PC-3 (cell line): ENCODE results near the gene GFM1. TPM values are rescaled to one million over a fixed set of nuclear protein-coding genes. Genes with fewer than 3 reads are reported as not detected.

Experiments
- ATAC-seq: fragments of 200-7000 bp; cut with Tn5 transposase; 2 replicates; pipeline ENCODE4 v1.9.1; 2020; ENCODE audit warnings: mild to moderate bottlenecking, moderate library complexity
- BruUV-seq: library from RNA; stranded (reverse); fragments of 400-500 nt; replicated peaks from 2 replicates; lab custom pipeline; 2021; lab: Mats Ljungman, UMichigan
- CTCF ChIA-PET: fragments of 300-600 bp; sonication (Branson Sonifier 250); formaldehyde crosslinking; loops from one replicate; lab custom pipeline; 2022; ENCODE audit warnings: antibody characterized with exemption; lab: Charles Lee
- POLR2A ChIA-PET: fragments of 300-600 bp; sonication (Branson Sonifier 250); formaldehyde crosslinking; loops from one replicate; lab custom pipeline; 2022; ENCODE audit warnings: antibody characterized with exemption; ENCODE audit not compliant: unreplicated experiment; lab: Charles Lee
- DNase-seq: peaks from one replicate; pipeline ENCODE4 v3.0.0-alpha.2; 2015
- H2AFZ ChIP-seq: fragments of 300-600 bp; sonication (generic); 2 replicates; pipeline ENCODE4 v1.6.0; 2016; ENCODE audit warnings: antibody characterized with exemption, low read length
- H3F3A ChIP-seq: fragments of 300-600 bp; sonication (generic); one replicate; pipeline ENCODE4 v1.6.0; 2017; ENCODE audit warnings: antibody characterized with exemption, low read length, control low read depth, mild to moderate bottlenecking; ENCODE audit not compliant: unreplicated experiment
- H3K27ac ChIP-seq: fragments of 300-600 bp; sonication (generic); 2 replicates; pipeline ENCODE4 v1.5.1; 2016; ENCODE audit warnings: mild to moderate bottlenecking, low read length
- H3K27me3 ChIP-seq: fragments of 300-600 bp; sonication (generic); 2 replicates; pipeline ENCODE4 v1.6.1; 2016; ENCODE audit warnings: low read length, mixed read lengths
- H3K36me3 ChIP-seq: fragments of 300-600 bp; sonication (generic); 2 replicates; pipeline ENCODE4 v1.6.1; 2016; ENCODE audit warnings: low read depth, mixed run types, low read length, mixed read lengths
- H3K4me1 ChIP-seq: fragments of 300-600 bp; sonication (generic); 2 replicates; pipeline ENCODE4 v1.5.1; 2016; ENCODE audit warnings: low read length; ENCODE audit not compliant: insufficient read depth
- H3K4me2 ChIP-seq: fragments of 300-600 bp; sonication (generic); 2 replicates; pipeline ENCODE4 v1.6.0; 2016; ENCODE audit warnings: low read length
- H3K4me3 ChIP-seq: fragments of 300-600 bp; sonication (generic); 2 replicates; pipeline ENCODE4 v1.5.1; 2016; ENCODE audit warnings: mild to moderate bottlenecking, low read length, mixed read lengths
- H3K79me2 ChIP-seq: fragments of 300-600 bp; sonication (generic); 2 replicates; pipeline ENCODE4 v1.6.1; 2017; ENCODE audit warnings: low read length, mixed read lengths
- H3K9ac ChIP-seq: fragments of 300-600 bp; sonication (generic); 2 replicates; pipeline ENCODE4 v1.6.0; 2016; ENCODE audit warnings: mild to moderate bottlenecking, low read length
- H3K9me2 ChIP-seq: fragments of 300-600 bp; sonication (generic); replicated peaks from 2 replicates; pipeline ENCODE4 v1.6.1; 2016; ENCODE audit warnings: mixed run types, low read length, mixed read lengths
- H3K9me3 ChIP-seq: fragments of 300-600 bp; sonication (generic); 2 replicates; pipeline ENCODE4 v1.6.1; 2016; ENCODE audit warnings: low read length, mixed read lengths
- H4K20me1 ChIP-seq: fragments of 300-600 bp; sonication (generic); 2 replicates; pipeline ENCODE4 v1.6.1; 2016; ENCODE audit warnings: low read length, mixed read lengths
- EZH2 ChIP-seq: fragments of 300-600 bp; sonication (generic); IDR thresholded peaks from one replicate; pipeline ENCODE4 v1.6.1; 2017; ENCODE audit warnings: antibody characterized with exemption, mild to moderate bottlenecking, low read length; ENCODE audit not compliant: unreplicated experiment
- EZH2phosphoT487 ChIP-seq: fragments of 300-600 bp; sonication (generic); IDR thresholded peaks from 2 replicates; pipeline ENCODE4 v1.6.1; 2018; ENCODE audit warnings: mild to moderate bottlenecking, antibody characterized with exemption, low read length, borderline replicate concordance
- intact Hi-C: fragments of 100-400 bp; cut with micrococcal nuclease; formaldehyde crosslinking; loops from 2 replicates; pipeline ENCODE4 v1.9.0; 2023
- total RNA-seq: library from RNA; depleted of rRNA; stranded (reverse); fragments of >200 nt; gene quantifications from 2 replicates; pipeline ENCODE4 v1.2.3, GENCODE V29; 2014
- TF ChIP-seq, protein P1 (sequence below): fragments of 300-600 bp; sonication (generic); conservative IDR thresholded peaks from 2 replicates; pipeline ENCODE4 v1.5.1; 2017; ENCODE audit warnings: antibody characterized with exemption, low read depth, mild to moderate bottlenecking, low read length

Gene GFM1
- total RNA-seq, 1 experiment from 2014 or later: 37.5 TPM

DNA sequence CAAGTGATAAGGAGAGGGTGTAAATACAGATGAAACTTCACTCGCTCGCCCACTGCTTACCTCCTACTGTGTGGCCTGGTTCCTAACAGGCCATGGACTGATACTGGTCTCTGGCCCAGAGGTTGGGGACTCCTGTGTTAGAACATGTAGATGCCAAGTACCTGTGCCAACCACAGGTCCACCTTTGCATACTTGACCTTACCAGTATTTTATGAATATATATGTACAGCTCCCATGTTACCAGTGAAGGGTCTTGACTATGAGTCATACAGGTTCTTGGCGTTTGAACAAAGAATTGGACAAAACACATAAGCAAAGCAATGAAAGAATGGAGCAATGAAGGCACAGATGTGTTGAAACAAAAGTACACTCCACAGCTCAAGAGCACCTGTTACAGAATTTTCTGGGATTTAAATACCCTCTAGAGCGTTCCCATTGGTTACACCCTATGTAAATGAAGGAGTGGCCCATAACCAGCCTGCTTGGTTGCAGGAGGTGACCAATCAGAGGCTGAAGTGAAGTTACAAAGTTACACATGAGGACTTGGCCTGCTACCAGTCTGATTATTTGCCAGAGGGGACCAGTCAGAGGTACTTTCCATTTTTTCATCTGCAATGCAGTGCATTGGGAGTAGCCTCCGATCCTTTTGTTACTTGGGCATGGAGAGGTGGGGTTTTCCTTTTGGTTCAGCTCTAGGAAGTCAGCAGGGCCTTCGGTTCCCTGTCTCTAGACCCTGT, 1.7 kb upstream of the GFM1 start:
- TF ChIP-seq EZH2 (no peak), EZH2phosphoT487 (no peak)
- TF ChIP-seq, protein P1, sequence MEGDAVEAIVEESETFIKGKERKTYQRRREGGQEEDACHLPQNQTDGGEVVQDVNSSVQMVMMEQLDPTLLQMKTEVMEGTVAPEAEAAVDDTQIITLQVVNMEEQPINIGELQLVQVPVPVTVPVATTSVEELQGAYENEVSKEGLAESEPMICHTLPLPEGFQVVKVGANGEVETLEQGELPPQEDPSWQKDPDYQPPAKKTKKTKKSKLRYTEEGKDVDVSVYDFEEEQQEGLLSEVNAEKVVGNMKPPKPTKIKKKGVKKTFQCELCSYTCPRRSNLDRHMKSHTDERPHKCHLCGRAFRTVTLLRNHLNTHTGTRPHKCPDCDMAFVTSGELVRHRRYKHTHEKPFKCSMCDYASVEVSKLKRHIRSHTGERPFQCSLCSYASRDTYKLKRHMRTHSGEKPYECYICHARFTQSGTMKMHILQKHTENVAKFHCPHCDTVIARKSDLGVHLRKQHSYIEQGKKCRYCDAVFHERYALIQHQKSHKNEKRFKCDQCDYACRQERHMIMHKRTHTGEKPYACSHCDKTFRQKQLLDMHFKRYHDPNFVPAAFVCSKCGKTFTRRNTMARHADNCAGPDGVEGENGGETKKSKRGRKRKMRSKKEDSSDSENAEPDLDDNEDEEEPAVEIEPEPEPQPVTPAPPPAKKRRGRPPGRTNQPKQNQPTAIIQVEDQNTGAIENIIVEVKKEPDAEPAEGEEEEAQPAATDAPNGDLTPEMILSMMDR: no peak
- Histone ChIP-seq H3K27me3 (no peaks in the 10 kb centered on the region), H3K4me3 (no peak overlapping the region), H3K4me1 (peaks cover 9% of the 10 kb centered on the region; the same call in 1 of the 2 replicates), H3K9ac (no peak overlapping the region), H3K79me2 (peaks cover 33% of the 10 kb centered on the region), H3K9me2 (no peaks in the 10 kb centered on the region), H3F3A (no peaks in the 10 kb centered on the region), H3K27ac (no peak overlapping the region), H3K4me2 (no peak overlapping the region), H4K20me1 (no peaks in the 10 kb centered on the region), H3K36me3 (peaks cover 15% of the 10 kb centered on the region; the same call in 1 of the 2 replicates), H3K9me3 (no peaks in the 10 kb centered on the region), H2AFZ (no peak overlapping the region)
- intact Hi-C loops: loop anchor here (5.0 kb wide), 2 partner anchors 70 to 105 kb away; partner anchors contain the start of gene MLF1
- no peak for ATAC-seq
- BruUV-seq: no TSS peak
- ChIA-PET CTCF (no interaction called here), POLR2A (interaction anchor here (0.6 kb wide), 1 partner anchor 37 kb away, joined by 3 read pairs; no protein-coding TSS in a partner anchor)
- no peak for DNase-seq

DNA sequence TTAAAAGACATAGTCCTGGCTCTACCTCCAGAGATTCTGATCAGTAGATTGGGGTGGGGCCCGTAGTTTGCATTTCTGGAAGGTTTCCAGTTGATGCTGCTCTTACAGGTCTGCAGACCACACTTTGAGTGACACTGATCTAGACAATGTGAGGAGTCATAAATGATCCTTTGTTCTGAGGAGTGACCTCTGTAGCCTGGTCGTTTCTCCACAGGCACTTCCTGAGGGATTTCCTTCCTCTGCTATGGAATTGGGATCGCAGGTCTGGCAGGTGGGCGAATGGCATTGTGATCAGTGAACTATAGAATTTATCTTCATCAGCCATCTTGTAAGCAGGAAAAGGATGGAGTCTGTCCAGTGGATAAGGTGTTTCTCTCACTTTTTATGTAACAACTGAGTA, 5.5 kb downstream of the GFM1 start:
- peaks cover 38% of the 10 kb centered on the region for H3K79me2 ChIP-seq
- no peaks in the 10 kb centered on the region for H3K27me3 ChIP-seq
- no peaks in the 10 kb centered on the region for H3F3A ChIP-seq
- TF ChIP-seq EZH2 (no peak), EZH2phosphoT487 (no peak)
- TF ChIP-seq, protein P1: no peak
- intact Hi-C loops: no loop called here
- peaks cover 63% of the 10 kb centered on the region for H3K36me3 ChIP-seq
- DNase-seq: peak; percentile 37
- no peaks in the 10 kb centered on the region for H3K9me2 ChIP-seq
- H3K9ac ChIP-seq: no peak overlapping the region
- no peaks in the 10 kb centered on the region for H4K20me1 ChIP-seq
- no TSS peak for BruUV-seq
- ChIA-PET CTCF (no interaction called here), POLR2A (no interaction called here)
- peaks cover 17% of the 10 kb centered on the region; the same call in 1 of the 2 replicates for H3K4me1 ChIP-seq
- no peak overlapping the region for H3K4me2 ChIP-seq
- H3K9me3 ChIP-seq: no peaks in the 10 kb centered on the region
- no peak overlapping the region for H2AFZ ChIP-seq
- no peak overlapping the region for H3K4me3 ChIP-seq
- ATAC-seq: peak; percentile 51; the same call in 1 of the 2 replicates
- no peak overlapping the region for H3K27ac ChIP-seq

GRCh38 chr3:158651192-158651591, 6.9 kb downstream of the GFM1 start:
- H3K9me2 ChIP-seq: no peaks in the 10 kb centered on the region
- peaks cover 24% of the 10 kb centered on the region for H3K79me2 ChIP-seq
- H4K20me1 ChIP-seq: no peaks in the 10 kb centered on the region
- no TSS peak for BruUV-seq
- H3K9me3 ChIP-seq: no peaks in the 10 kb centered on the region
- no peak overlapping the region for H3K27ac ChIP-seq
- H3K27me3 ChIP-seq: no peaks in the 10 kb centered on the region
- H3K9ac ChIP-seq: no peak overlapping the region
- H3K36me3 ChIP-seq: peaks cover 66% of the 10 kb centered on the region
- TF ChIP-seq EZH2 (no peak), EZH2phosphoT487 (no peak)
- TF ChIP-seq, protein P1: no peak
- intact Hi-C loops: no loop called here
- CTCF ChIA-PET: no interaction called here
- POLR2A ChIA-PET: no interaction called here
- peaks cover 9% of the 10 kb centered on the region; the same call in 1 of the 2 replicates for H3K4me1 ChIP-seq
- ATAC-seq: no peak
- H3K4me2 ChIP-seq: no peak overlapping the region
- no peak overlapping the region for H2AFZ ChIP-seq
- no peaks in the 10 kb centered on the region for H3F3A ChIP-seq
- H3K4me3 ChIP-seq: no peak overlapping the region
- DNase-seq: no peak
